Neutrophil (primary cell): ENCODE data around the gene NFATC3.

ENCODE experiments used
- H3K27ac ChIP-seq: fragments of 200-600 bp; sonication (generic); 2 replicates; pipeline ENCODE4 v1.5.1; 2016; ENCODE audit warnings: mild to moderate bottlenecking, moderate library complexity
- H3K27me3 ChIP-seq: fragments of 200-600 bp; sonication (generic); 2 replicates; pipeline ENCODE4 v1.6.0; 2016; ENCODE audit warnings: mild to moderate bottlenecking
- H3K36me3 ChIP-seq: fragments of 200-600 bp; sonication (generic); 2 replicates; pipeline ENCODE4 v1.5.1; 2017
- H3K4me1 ChIP-seq, 2 experiments: fragments of 200-600 bp in 1 of 2; sonication (generic) in 1 of 2; 1 replicate in 1 of 2; 2 replicates in 1 of 2; pipeline versions ENCODE4 v1.5.1 to v1.6.1; 2013 to 2016; ENCODE audit warnings: low read depth in 1 of 2, low read length in 1 of 2, mild to moderate bottlenecking in 1 of 2, moderate library complexity in 1 of 2; ENCODE audit not compliant: control insufficient read depth in 1 of 2, insufficient read depth in 1 of 2
- H3K4me3 ChIP-seq, 2 experiments: fragments of 200-600 bp in 1 of 2; sonication (generic) in 1 of 2; 1 replicate in 1 of 2; 2 replicates in 1 of 2; pipeline ENCODE4 v1.5.1; 2013 to 2016; ENCODE audit warnings: low read depth in 1 of 2, low read length in 1 of 2, mild to moderate bottlenecking in 1 of 2, moderate library complexity in 1 of 2
- H3K9me3 ChIP-seq: fragments of 200-600 bp; sonication (generic); 2 replicates; pipeline ENCODE4 v1.5.1; 2016
- CTCF ChIP-seq: fragments of 200-600 bp; sonication (generic); IDR thresholded peaks from 2 replicates; pipeline ENCODE4 v1.5.1; 2016; ENCODE audit warnings: antibody characterized with exemption

NFATC3 gene

GRCh38 chr16:68083239-68083781 lies 1.9 kb upstream of the NFATC3 start:
- H3K27ac ChIP-seq, result peak overlapping the region; percentile 95
- no peak for TF ChIP-seq CTCF
- H3K36me3 ChIP-seq, result no peaks in the 10 kb centered on the region
- H3K4me3 ChIP-seq, result peak overlapping the region in 1 of 2 experiments; percentile 94
- no peaks in the 10 kb centered on the region for H3K27me3 ChIP-seq
- H3K4me1 ChIP-seq, result peaks cover 84 to 86% of the 10 kb centered on the region in 2 experiments
- H3K9me3 ChIP-seq, result no peaks in the 10 kb centered on the region

GRCh38 chr16:68083861-68084503 lies 1.2 kb upstream of the NFATC3 start:
- Histone ChIP-seq H3K9me3 (no peaks in the 10 kb centered on the region), H3K36me3 (no peaks in the 10 kb centered on the region), H3K4me3 (peak overlapping the region; percentile 63 to 94), H3K4me1 (peaks cover 80 to 84% of the 10 kb centered on the region in 2 experiments), H3K27ac (peak overlapping the region; percentile 95), H3K27me3 (no peaks in the 10 kb centered on the region)
- TF ChIP-seq CTCF, result no peak

- no peaks in the 10 kb centered on the region for H3K9me3 ChIP-seq
- H3K4me1 ChIP-seq, result peaks cover 73 to 80% of the 10 kb centered on the region in 2 experiments
- peak; percentile 59 for TF ChIP-seq CTCF
- no peaks in the 10 kb centered on the region for H3K27me3 ChIP-seq
- H3K4me3 ChIP-seq, result peak overlapping the region; percentile 63 to 94
- peak overlapping the region; percentile 95 for H3K27ac ChIP-seq
- H3K36me3 ChIP-seq, result no peaks in the 10 kb centered on the region
Observed at GRCh38 chr16:68084504-68085258, 489 bp upstream of the NFATC3 start.

- Histone ChIP-seq H3K4me3 (peak overlapping the region; percentile 63 to 94), H3K9me3 (no peaks in the 10 kb centered on the region), H3K4me1 (peaks cover 67 to 79% of the 10 kb centered on the region in 2 experiments), H3K27ac (peak overlapping the region; percentile 95), H3K27me3 (no peaks in the 10 kb centered on the region), H3K36me3 (no peaks in the 10 kb centered on the region)
- TF ChIP-seq CTCF, result no peak
Observed at GRCh38 chr16:68086336-68086841, 1.2 kb downstream of the NFATC3 start.

GRCh38 chr16:68086860-68087268 lies 1.7 kb downstream of the NFATC3 start:
- peak overlapping the region; percentile 63 to 94 for H3K4me3 ChIP-seq
- no peaks in the 10 kb centered on the region for H3K9me3 ChIP-seq
- no peaks in the 10 kb centered on the region for H3K27me3 ChIP-seq
- no peak for TF ChIP-seq CTCF
- H3K4me1 ChIP-seq, result peaks cover 67 to 79% of the 10 kb centered on the region in 2 experiments
- no peaks in the 10 kb centered on the region for H3K36me3 ChIP-seq
- H3K27ac ChIP-seq, result peak overlapping the region; percentile 95
